Rectal smooth muscle tissue (tissue), 1 donor: ENCODE measurements around the gene HLA-DOA.
A peak's percentile ranks its signal among the peaks of the same experiment; 100 is the strongest.

Experiments
- H3K27ac ChIP-seq: one replicate; pipeline ENCODE4 v1.7.0; 2013; ENCODE audit warnings: low read depth, low read length, inconsistent platforms
- H3K27me3 ChIP-seq: one replicate; pipeline ENCODE4 v1.7.0; 2013; ENCODE audit warnings: low read length; ENCODE audit not compliant: control insufficient read depth, insufficient read depth
- H3K36me3 ChIP-seq: one replicate; pipeline ENCODE4 v1.7.0; 2013; ENCODE audit warnings: low read length; ENCODE audit not compliant: control insufficient read depth, insufficient read depth
- H3K4me1 ChIP-seq: one replicate; pipeline ENCODE4 v1.7.0; 2013; ENCODE audit warnings: low read length; ENCODE audit not compliant: control insufficient read depth, insufficient read depth
- H3K4me3 ChIP-seq: one replicate; pipeline ENCODE4 v1.7.0; 2013; ENCODE audit warnings: low read length
- H3K9ac ChIP-seq: one replicate; pipeline ENCODE4 v1.7.0; 2013; ENCODE audit warnings: low read length

The HLA-DOA gene

GRCh38 chr6:32973144-32974015 is 36.0 kb downstream of the HLA-DOA start:
- Histone ChIP-seq H3K27me3 (no peaks in the 10 kb centered on the region), H3K4me3 (peak overlapping the region; percentile 60), H3K9ac (peak overlapping the region; percentile 6), H3K36me3 (peaks cover 39% of the 10 kb centered on the region), H3K27ac (peak overlapping the region; percentile 71), H3K4me1 (peaks cover 7% of the 10 kb centered on the region)

GRCh38 chr6:32972353-32973143 is 36.8 kb downstream of the HLA-DOA start:
- Histone ChIP-seq H3K9ac (peak overlapping the region; percentile 57), H3K36me3 (peaks cover 32% of the 10 kb centered on the region), H3K27ac (peak overlapping the region; percentile 71), H3K4me1 (peaks cover 7% of the 10 kb centered on the region), H3K4me3 (peak overlapping the region; percentile 60), H3K27me3 (no peaks in the 10 kb centered on the region)

GRCh38 chr6:32971581-32972352 is 37.6 kb downstream of the HLA-DOA start:
- Histone ChIP-seq H3K9ac (peak overlapping the region; percentile 99), H3K27ac (peak overlapping the region; percentile 100), H3K27me3 (no peaks in the 10 kb centered on the region), H3K4me1 (peaks cover 13% of the 10 kb centered on the region), H3K36me3 (peaks cover 25% of the 10 kb centered on the region), H3K4me3 (peak overlapping the region; percentile 85)

GRCh38 chr6:32971242-32971580 is 38.2 kb downstream of the HLA-DOA start:
- Histone ChIP-seq H3K4me1 (peaks cover 13% of the 10 kb centered on the region), H3K4me3 (peak overlapping the region; percentile 85), H3K36me3 (peaks cover 19% of the 10 kb centered on the region), H3K27me3 (no peaks in the 10 kb centered on the region), H3K27ac (peak overlapping the region; percentile 100), H3K9ac (peak overlapping the region; percentile 99)

GRCh38 chr6:32970413-32971241 is 38.8 kb downstream of the HLA-DOA start:
- H3K4me3 ChIP-seq = peak overlapping the region; percentile 99
- no peaks in the 10 kb centered on the region for H3K27me3 ChIP-seq
- peak overlapping the region; percentile 99 for H3K9ac ChIP-seq
- H3K4me1 ChIP-seq = peaks cover 13% of the 10 kb centered on the region
- H3K27ac ChIP-seq = peak overlapping the region; percentile 100
- peaks cover 13% of the 10 kb centered on the region for H3K36me3 ChIP-seq

- peak overlapping the region; percentile 99 for H3K4me3 ChIP-seq
Measured at GRCh38 chr6:32969685-32970412, 39.5 kb downstream of the HLA-DOA start.

GRCh38 chr6:32968867-32969684 is 40.3 kb downstream of the HLA-DOA start:
- Histone ChIP-seq H3K27ac (peak overlapping the region; percentile 100), H3K4me3 (peak overlapping the region; percentile 99), H3K9ac (peak overlapping the region; percentile 98), H3K36me3 (peaks cover under 1% of the 10 kb centered on the region), H3K4me1 (peaks cover 6% of the 10 kb centered on the region), H3K27me3 (no peaks in the 10 kb centered on the region)

More at GRCh38 chr6:32969685-32970412, 39.5 kb downstream of the HLA-DOA start:
- Histone ChIP-seq H3K27ac (peak overlapping the region; percentile 100), H3K4me1 (peaks cover 10% of the 10 kb centered on the region), H3K36me3 (peaks cover 8% of the 10 kb centered on the region), H3K27me3 (no peaks in the 10 kb centered on the region), H3K9ac (peak overlapping the region; percentile 98)

GRCh38 chr6:32968093-32968866 is 41.1 kb downstream of the HLA-DOA start, which contains the start of gene BRD2:
BRD2 (plus strand) TSS chr6:32968594; CDS start chr6:32972899, 4,305 bp downstream.
- Histone ChIP-seq H3K27ac (peak within 1 kb of the TSS; percentile 100), H3K36me3 (no peaks in the 10 kb centered on the region), H3K27me3 (no peaks in the 10 kb centered on the region), H3K4me1 (peaks cover 6% of the 10 kb centered on the region), H3K9ac (peak within 1 kb of the TSS; percentile 98), H3K4me3 (peak within 1 kb of the TSS; percentile 99)

- peaks cover 6% of the 10 kb centered on the region for H3K4me1 ChIP-seq
- no peaks in the 10 kb centered on the region for H3K36me3 ChIP-seq
Measured at GRCh38 chr6:32967151-32968091, 42.0 kb downstream of the HLA-DOA start.

More at GRCh38 chr6:32967151-32968091, 42.0 kb downstream of the HLA-DOA start:
- Histone ChIP-seq H3K27ac (peak overlapping the region; percentile 100), H3K9ac (peak overlapping the region; percentile 95), H3K27me3 (no peaks in the 10 kb centered on the region), H3K4me3 (peak overlapping the region; percentile 99)
